LNCAP (cell line): ENCODE data around the gene HFM1.

ENCODE experiments used
- TF ChIP-seq, protein P1 (sequence below): fragments of 450-650 bp; IDR thresholded peaks from 2 replicates; pipeline ENCODE4 v1.5.1; 2017; ENCODE audit warnings: mild to moderate bottlenecking

The HFM1 gene

DNA sequence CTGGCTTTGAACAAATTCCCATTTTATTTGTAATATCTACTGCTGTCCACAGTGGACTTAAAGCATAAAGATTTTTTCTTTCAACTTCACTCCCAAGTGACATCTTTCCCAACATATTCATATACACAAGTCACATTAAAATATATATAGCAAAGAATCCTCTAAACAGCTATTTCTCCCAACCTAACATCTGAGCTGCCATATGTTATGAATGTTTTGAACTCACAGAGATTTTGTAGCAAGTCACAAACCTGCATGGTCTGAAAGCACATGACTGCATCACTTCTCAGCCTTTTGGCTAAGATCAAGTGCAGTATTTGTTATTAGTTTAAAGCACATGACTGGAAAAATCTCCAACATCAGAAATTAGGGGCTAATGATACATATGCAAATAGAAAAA, 7.7 kb upstream of the HFM1 start:
- TF ChIP-seq, protein P1, sequence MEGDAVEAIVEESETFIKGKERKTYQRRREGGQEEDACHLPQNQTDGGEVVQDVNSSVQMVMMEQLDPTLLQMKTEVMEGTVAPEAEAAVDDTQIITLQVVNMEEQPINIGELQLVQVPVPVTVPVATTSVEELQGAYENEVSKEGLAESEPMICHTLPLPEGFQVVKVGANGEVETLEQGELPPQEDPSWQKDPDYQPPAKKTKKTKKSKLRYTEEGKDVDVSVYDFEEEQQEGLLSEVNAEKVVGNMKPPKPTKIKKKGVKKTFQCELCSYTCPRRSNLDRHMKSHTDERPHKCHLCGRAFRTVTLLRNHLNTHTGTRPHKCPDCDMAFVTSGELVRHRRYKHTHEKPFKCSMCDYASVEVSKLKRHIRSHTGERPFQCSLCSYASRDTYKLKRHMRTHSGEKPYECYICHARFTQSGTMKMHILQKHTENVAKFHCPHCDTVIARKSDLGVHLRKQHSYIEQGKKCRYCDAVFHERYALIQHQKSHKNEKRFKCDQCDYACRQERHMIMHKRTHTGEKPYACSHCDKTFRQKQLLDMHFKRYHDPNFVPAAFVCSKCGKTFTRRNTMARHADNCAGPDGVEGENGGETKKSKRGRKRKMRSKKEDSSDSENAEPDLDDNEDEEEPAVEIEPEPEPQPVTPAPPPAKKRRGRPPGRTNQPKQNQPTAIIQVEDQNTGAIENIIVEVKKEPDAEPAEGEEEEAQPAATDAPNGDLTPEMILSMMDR: no peak

DNA sequence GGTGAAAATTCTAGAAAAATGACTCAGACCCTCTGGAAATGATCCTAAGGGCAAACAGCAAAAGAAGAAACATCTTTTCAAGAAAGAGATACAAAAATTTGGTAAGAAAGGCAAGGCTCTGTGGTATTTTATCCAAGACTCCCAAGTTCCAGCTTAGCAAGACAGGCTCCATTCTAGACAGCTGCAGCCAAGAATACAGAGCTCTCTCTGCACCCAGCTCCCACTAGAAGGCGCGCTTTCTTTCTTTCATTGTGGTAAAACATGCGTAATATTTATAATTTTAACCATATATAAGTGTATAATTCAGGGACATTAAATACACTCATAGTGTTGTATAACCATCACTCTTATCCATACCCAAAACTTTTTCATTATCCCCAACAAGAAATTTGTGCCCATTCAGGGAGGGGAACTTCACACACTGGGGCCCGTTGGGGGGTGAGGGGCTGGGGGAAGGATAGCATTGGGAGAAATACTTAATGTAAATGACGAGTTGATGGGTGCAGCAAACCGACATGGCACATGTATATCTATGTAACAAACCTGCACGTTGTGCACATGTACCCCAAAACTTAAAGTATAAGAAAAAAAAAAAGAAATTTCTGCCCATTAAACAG, 2.2 kb upstream of the HFM1 start:
- TF ChIP-seq, protein P1: peak; percentile 77

DNA sequence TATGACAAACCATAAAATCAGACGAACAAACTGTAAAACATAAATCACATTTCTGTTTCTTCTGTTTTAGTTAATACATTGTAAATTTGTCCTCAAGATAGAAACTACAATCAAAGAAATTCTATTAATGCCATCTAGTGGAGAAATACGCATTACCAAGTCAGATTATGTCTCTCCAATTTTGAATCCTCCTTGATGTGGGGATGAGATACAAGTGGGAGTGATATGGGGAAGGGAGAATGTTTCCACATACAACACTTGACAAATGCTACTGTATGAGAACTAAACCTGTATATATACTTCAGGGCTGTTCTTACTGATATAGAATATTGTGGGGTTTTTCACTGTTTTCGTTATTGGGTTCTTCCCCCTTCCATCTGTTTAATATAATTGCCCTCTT, 2.6 kb downstream of the HFM1 start:
- TF ChIP-seq, protein P1: peak; percentile 69

GRCh38 chr1:91400133-91400725, 4.4 kb downstream of the HFM1 start:
- TF ChIP-seq, protein P1: peak; percentile 32; the same call in 1 of the 2 replicates

DNA sequence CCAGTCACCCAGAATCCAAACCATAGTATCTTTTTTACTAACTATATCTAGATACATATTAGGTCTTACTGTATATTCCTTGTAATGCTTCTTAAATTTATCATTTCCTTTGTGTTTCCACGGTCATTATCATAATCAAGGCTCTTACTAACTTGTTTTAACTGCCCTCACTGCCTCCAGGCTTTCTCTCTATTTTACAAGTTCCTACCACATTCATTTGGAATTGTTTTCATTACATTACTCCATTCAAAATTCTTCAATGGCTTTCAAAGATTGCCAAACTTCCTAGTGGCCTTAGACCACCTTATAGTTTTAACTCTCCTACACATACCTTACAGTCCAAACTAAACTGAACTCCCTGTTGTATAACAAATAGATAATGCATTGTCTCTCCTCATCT, 6.3 kb downstream of the HFM1 start:
- TF ChIP-seq, protein P1: no peak

- TF ChIP-seq, protein P1: no peak
Measured at GRCh38 chr1:91397605-91398004, 7.0 kb downstream of the HFM1 start.

GRCh38 chr1:91393042-91393441, 11.6 kb downstream of the HFM1 start:
- TF ChIP-seq, protein P1: no peak
